ENCODE data around the gene ITGA5.
A peak's percentile ranks its signal among the peaks of the same experiment; 100 is the strongest.

ITGA5 gene

GRCh38 chr12:54419088-54419887 lies at the start of gene ITGA5:
ITGA5 (minus strand) TSS chr12:54419266; CDS start chr12:54419198, 68 bp downstream.
- peak; percentile 58 for DNase-seq

DNA sequence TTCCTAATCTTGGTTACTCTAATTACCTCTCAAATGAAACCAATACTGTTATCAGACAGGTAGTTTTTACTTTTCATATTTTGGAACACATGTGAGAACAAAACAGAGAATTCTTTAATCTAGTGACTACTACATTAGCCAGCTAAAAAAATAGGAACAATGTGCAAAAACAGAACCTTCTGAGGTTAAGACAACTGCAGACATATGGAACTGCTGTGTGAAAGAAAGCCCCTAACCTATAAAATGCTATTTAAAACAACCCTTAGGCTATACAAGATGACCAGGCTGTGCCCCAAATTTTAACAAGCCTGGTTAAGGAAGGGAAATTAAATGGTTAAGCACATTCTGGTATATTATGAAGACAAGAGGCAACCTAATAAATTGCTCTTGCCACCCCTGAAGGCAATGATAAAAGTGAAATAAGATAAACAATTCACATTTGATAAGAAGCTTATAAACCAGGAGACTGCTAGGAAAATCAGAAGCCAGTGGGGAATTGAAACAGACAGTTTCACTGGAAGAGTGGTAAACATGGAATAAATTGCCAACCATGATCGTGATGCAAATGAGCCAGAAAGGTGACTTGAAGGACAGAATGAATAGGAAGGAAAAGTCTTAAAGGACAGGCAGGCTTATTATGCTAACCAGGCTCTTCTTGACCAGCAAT lies 46.9 kb upstream of the ITGA5 start:
- no peak for DNase-seq

- peak; percentile 26 for DNase-seq
Measured at GRCh38 chr12:54463484-54463883, 44.4 kb upstream of the ITGA5 start.

- DNase-seq = no peak
Measured at GRCh38 chr12:54463034-54463433, 44.0 kb upstream of the ITGA5 start.

- no peak for DNase-seq
Measured at GRCh38 chr12:54460317-54460923, 41.4 kb upstream of the ITGA5 start.

GRCh38 chr12:54459355-54459754 lies 40.3 kb upstream of the ITGA5 start:
- DNase-seq = no peak

- DNase-seq = no peak
Measured at GRCh38 chr12:54455760-54456469, 36.8 kb upstream of the ITGA5 start.

GRCh38 chr12:54452628-54453027 lies 33.6 kb upstream of the ITGA5 start:
- no peak for DNase-seq

DNA sequence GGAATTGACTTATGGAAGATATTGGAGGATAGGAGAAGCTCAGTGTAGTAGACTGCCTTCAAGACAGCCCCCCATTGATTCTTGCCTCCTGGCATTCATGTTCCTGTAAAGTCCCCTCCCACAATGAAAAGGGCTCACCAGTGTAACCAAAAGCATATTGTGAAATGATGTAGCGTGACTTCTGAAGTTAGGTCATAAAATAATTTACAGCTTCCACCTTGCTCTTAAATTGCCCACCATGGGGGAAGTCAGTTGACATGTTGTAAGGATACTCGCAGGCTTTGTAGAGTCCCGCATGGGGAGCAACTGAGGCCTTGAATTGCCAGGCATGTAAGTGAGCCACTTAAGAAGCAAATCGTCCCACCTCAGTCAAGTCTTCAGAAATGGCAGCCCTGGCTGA lies 29.3 kb upstream of the ITGA5 start:
- no peak for DNase-seq

DNA sequence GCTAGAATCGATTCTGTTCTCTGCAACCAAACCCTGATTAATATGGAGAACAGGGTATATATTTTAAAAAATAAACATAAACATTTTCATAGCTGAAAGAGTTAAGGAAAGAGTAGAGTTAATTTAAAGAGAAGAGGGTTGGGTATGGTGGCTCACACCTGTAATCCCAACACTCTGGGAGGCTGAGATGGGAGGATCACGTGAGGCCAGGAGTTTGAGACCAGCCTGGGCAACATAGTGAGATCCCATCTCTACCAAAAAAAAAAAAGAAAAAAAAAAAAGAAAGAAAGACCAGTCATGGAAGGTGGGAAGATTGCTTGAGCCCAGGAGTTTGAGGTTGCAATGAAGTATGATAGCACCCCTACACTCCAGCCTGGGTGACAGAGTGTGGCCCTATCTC lies 28.9 kb upstream of the ITGA5 start:
- DNase-seq = no peak

GRCh38 chr12:54444206-54444605 lies 25.1 kb upstream of the ITGA5 start:
- peak; percentile 29 for DNase-seq

GRCh38 chr12:54443446-54443845 lies 24.4 kb upstream of the ITGA5 start:
- no peak for DNase-seq

- no peak for DNase-seq
Measured at GRCh38 chr12:54442961-54443360, 23.9 kb upstream of the ITGA5 start.

GRCh38 chr12:54442099-54442498 lies 23.0 kb upstream of the ITGA5 start:
- no peak for DNase-seq

DNA sequence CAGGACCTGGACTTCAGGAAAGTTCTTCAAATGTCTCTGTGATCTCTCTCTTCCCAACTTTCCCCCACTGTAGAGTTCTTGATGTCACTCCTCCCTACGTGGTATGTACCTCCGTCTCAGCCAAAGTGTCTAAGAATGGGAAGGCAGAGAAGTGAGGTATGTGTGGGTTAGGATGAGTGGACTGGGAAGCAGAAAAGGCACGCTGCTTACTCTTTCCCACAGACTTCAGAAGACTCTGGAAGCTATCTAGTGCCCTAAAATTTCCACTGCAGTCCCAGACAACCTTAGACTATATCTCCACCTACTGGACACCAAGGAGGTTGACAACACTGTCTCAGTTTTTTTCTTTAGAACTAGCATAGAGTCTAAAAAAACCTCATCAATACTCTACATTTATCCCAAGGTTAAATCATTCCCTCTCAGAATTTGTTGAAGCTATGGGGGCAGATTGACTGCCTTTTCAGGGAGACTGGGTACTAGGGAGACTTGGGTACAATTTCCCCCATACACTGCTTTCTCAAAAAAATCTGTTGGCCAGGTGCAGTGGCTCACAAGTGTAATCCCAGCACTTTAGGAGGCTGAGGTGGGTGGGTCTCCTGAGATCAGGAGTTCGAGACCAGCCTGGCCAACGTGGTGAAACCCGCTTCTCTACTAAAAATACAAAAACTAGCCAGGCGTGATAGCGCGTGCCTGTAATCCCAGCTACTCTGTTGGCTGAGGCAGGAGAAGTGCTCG lies 20.6 kb upstream of the ITGA5 start:
- peak; percentile 67 for DNase-seq

- DNase-seq = no peak
Measured at GRCh38 chr12:54439096-54439495, 20.0 kb upstream of the ITGA5 start.

GRCh38 chr12:54438517-54438916 lies 19.5 kb upstream of the ITGA5 start:
- no peak for DNase-seq

DNA sequence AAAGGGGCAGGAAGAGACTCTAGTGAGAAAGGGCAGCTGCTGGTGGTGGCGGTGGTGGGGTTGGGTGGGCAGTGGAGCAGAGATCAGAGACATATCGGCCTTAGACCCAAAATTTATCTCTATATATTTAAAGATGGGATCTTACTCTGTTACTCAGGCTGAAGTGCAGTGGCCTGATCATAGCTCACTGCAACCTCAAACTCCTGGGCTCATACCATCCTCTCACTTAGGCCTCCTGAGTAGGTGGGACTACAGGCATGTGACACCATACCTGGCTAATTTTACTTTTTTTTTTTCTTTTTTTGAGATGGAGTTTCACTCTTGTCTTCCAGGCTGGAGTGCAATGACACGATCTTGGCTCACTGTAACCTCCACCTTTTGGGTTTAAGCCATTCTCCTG lies 18.6 kb upstream of the ITGA5 start:
- DNase-seq = no peak

- DNase-seq = no peak
Measured at GRCh38 chr12:54437243-54437642, 18.2 kb upstream of the ITGA5 start.

- no peak for DNase-seq
Measured at GRCh38 chr12:54432815-54433164, 13.7 kb upstream of the ITGA5 start.

DNA sequence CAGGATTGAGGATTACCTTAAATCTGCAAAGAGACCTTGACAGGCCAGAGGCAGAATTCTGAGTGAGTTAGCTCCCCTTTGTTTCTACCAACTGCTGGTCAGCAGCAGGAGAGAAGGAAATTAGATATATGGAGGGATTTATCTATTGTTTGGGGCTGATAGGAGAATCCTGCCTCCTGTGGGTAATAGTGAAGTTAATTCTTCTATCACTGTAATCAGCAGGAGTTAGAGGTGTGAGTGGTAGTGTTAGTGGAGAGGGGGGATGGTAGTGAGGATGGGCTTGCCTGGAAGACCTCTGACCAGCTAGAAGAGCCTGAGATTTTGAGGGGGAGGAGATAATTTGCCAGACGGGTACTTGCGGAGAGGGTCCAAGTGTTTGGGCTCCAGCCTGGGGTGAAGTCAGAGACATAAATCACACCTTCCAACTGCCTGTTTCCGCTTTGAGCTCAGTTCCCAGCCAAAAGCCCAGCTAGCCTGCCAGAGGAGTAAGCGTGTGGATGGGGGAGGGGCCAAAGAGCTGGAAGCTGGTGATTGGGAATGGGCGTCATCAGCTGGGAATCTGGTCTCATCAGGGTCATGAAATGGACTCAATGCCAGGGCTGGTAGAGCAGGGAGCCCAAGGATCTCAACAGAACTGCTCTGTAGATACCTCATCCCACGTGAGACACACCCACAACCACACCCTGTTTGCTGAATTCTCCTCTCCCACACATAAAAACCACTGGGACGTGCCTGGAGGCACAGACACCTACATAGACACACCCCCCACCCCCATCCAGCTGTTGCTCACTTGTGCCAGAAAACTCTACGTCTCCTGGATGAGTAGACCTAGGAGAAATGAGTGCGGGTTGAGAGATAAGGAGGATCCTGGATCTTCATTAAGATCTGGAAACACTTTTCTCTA lies 13.1 kb upstream of the ITGA5 start:
- DNase-seq = peak; percentile 66
